Spleen (tissue), 11 donors: Measurements from ENCODE around the gene ATG7. TPM values are rescaled to one million over a fixed set of nuclear protein-coding genes. Genes with fewer than 3 reads are reported as not detected.

Experiments used
- DNase-seq: peaks from one replicate; pipeline ENCODE4 v3.0.0-alpha.2; 2020
- H3K27ac ChIP-seq, 8 donors: fragments of 200-600 bp; sonication (generic) in 7 of 8; 1 replicate in 4 of 8; 2 replicates in 4 of 8; pipeline versions ENCODE4 v1.5.0 to v1.8.0; 2016 to 2021; ENCODE audit warnings: inconsistent platforms in 4 of 8, mild to moderate bottlenecking in 4 of 8, moderate library complexity in 1 of 8
- H3K27me3 ChIP-seq, 7 donors: fragments of 200-600 bp; sonication (generic) in 6 of 7; replicated peaks in 1 of 7; 1 replicate in 4 of 7; 2 replicates in 3 of 7; pipeline versions ENCODE4 v1.5.0 to v1.8.0; 2016 to 2021; ENCODE audit warnings: inconsistent platforms in 3 of 7, mild to moderate bottlenecking in 1 of 7
- H3K36me3 ChIP-seq, 6 donors: fragments of 200-600 bp; sonication (generic) in 5 of 6; 1 replicate in 4 of 6; 2 replicates in 2 of 6; pipeline versions ENCODE4 v1.5.0 to v1.8.0; 2016 to 2021; ENCODE audit warnings: inconsistent platforms in 2 of 6
- H3K4me1 ChIP-seq, 6 donors: fragments of 200-600 bp; sonication (generic) in 5 of 6; 1 replicate in 3 of 6; 2 replicates in 3 of 6; pipeline versions ENCODE4 v1.5.0 to v1.8.0; 2016 to 2021; ENCODE audit warnings: inconsistent platforms in 3 of 6
- H3K4me3 ChIP-seq, 8 donors: fragments of 200-600 bp; sonication (generic) in 7 of 8; 1 replicate in 4 of 8; 2 replicates in 4 of 8; pipeline versions ENCODE4 v1.5.0 to v1.8.0; 2016 to 2021; ENCODE audit warnings: inconsistent platforms in 4 of 8, mild to moderate bottlenecking in 4 of 8, moderate library complexity in 2 of 8
- H3K9me3 ChIP-seq, 8 donors: fragments of 200-600 bp; sonication (generic) in 7 of 8; 1 replicate in 4 of 8; 2 replicates in 4 of 8; pipeline versions ENCODE4 v1.5.0 to v1.8.0; 2016 to 2021; ENCODE audit warnings: inconsistent platforms in 4 of 8
- CTCF ChIP-seq, 11 experiments: fragments of 200-600 bp in 7 of 11; fragments of 450-650 bp in 4 of 11; sonication (generic) in 4 of 11; IDR thresholded peaks in 8 of 11; conservative IDR thresholded peaks in 3 of 11; 1 replicate in 7 of 11; 2 replicates in 4 of 11; pipeline versions ENCODE4 v1.4.0 to v1.8.0; 2016 to 2021; ENCODE audit warnings: antibody characterized with exemption in 11 of 11, inconsistent platforms in 4 of 11, mild to moderate bottlenecking in 1 of 11
- POLR2A ChIP-seq, 3 donors: fragments of 450-650 bp; IDR thresholded peaks; one replicate each; pipeline ENCODE4 v1.5.1; 2017; ENCODE audit warnings: antibody characterized with exemption in 3 of 3, mild to moderate bottlenecking in 1 of 3
- POLR2AphosphoS5 ChIP-seq, 3 donors: sonication (generic); formaldehyde crosslinking; IDR thresholded peaks; one replicate each; pipeline ENCODE4 v1.5.1; 2017; ENCODE audit warnings: antibody characterized with exemption in 3 of 3
- WGBS, 5 donors: extraction: QIAGEN DNeasy Blood & Tissue Kit in 3 of 5; methylation state at CpG; one replicate each; pipeline versions ENCODE4 v1.1.5 to v1.1.7; 2013 to 2018; 5-methylcytosine and 5-hydroxymethylcytosine counted together
- intact Hi-C: fragments of 100-400 bp; cut with DNase I; formaldehyde crosslinking; loops from one replicate; pipeline ENCODE4 v1.15.0; 2023; ENCODE audit warnings: low total_unique reads
- polyA plus RNA-seq, 3 donors: library from polyadenylated mRNA; stranded (reverse); fragments of 200-250 nt; gene quantifications; one replicate each; pipeline ENCODE4 v1.2.1, GENCODE V29; 2013
- total RNA-seq, 7 donors: library from RNA; depleted of rRNA in 3 of 7; stranded (reverse); fragments of >200 nt in 3 of 7; fragmentation: NEBNext Ultra II Directional in 4 of 7; extraction: Animal tissue kit (Norgen Biotek cat#: 25700) in 4 of 7; gene quantifications; one replicate each; pipeline versions ENCODE4 v1.1.0 to v1.2.1, GENCODE V29; 2016 to 2021
- donor health status: healthy with polysubstance abuse.
- donor health status: DM: no; HTN: no; CAD: no; lungs with moderate emphysema.
- donor health status: DM: no; HTN: no; CAD: no.
- donor health status: Bipolar disorder and iron deficiency.
- donor health status: healthy.
- donor health status: DM: no; HTN: no; CAD: no.
- donor health status: DM: yes; HTN: yes; CAD: no.

Gene ATG7
- total and polyA plus RNA-seq, 10 donors: 7.5 to 114 (median 77.1) TPM

- Histone ChIP-seq H3K4me1 (peaks cover 9 to 38% (median 14%) of the 10 kb centered on the region in 6 donors), H3K27ac (peak overlapping the region in 3 of 8 donors; percentile 5 to 62 (median 31)), H3K36me3 (peaks cover 0 to 95% (median 22%) of the 10 kb centered on the region in 6 donors), H3K4me3 (no peak overlapping the region), H3K27me3 (no peaks in the 10 kb centered on the region), H3K9me3 (no peaks in the 10 kb centered on the region)
- TF ChIP-seq CTCF (IDR thresholded peaks at IDR 0.05 in 8 of 11, conservative IDR thresholded peaks at IDR 0.05 in 3 of 11): no peak
- DNase-seq: no peak
- intact Hi-C loops: no loop called here
- WGBS, 5 donors: 65 to 94% (median 88%) methylated on average over 3 of the region's 3 CpGs
These were observed 98.0 kb downstream of the ATG7 start for GRCh38 chr3:11370191-11370590.

- intact Hi-C loops: no loop called here
- H3K36me3 ChIP-seq: peaks cover 0 to 95% (median 15%) of the 10 kb centered on the region in 6 donors
- no peak for DNase-seq
- TF ChIP-seq POLR2AphosphoS5 (IDR thresholded peaks at IDR 0.05) (peak in 1 of 3 donors; percentile 17), CTCF (IDR thresholded peaks at IDR 0.05 in 8 of 11, conservative IDR thresholded peaks at IDR 0.05 in 3 of 11) (no peak)
- 75 to 87% (median 79%) methylated on average over 4 of the region's 4 CpGs for WGBS, 5 donors
- peaks cover 9 to 38% (median 14%) of the 10 kb centered on the region in 6 donors for H3K4me1 ChIP-seq
- no peaks in the 10 kb centered on the region for H3K27me3 ChIP-seq
- H3K27ac ChIP-seq: peak overlapping the region in 5 of 8 donors; percentile 5 to 62 (median 31)
- H3K4me3 ChIP-seq: no peak overlapping the region
- no peaks in the 10 kb centered on the region for H3K9me3 ChIP-seq
These were observed 98.8 kb downstream of the ATG7 start for GRCh38 chr3:11370966-11371365.

GRCh38 chr3:11371747-11372146, 99.5 kb downstream of the ATG7 start:
- H3K9me3 ChIP-seq: no peaks in the 10 kb centered on the region
- H3K27ac ChIP-seq: peak overlapping the region in 3 of 8 donors; percentile 5 to 62 (median 51)
- peaks cover 0 to 95% (median 11%) of the 10 kb centered on the region in 6 donors for H3K36me3 ChIP-seq
- H3K4me1 ChIP-seq: peaks cover 5 to 32% (median 13%) of the 10 kb centered on the region in 6 donors
- no peak for DNase-seq
- intact Hi-C loops: no loop called here
- no peak overlapping the region for H3K4me3 ChIP-seq
- 95 to 97% (median 96%) methylated on average over 10 of the region's 10 CpGs for WGBS, 5 donors
- no peaks in the 10 kb centered on the region for H3K27me3 ChIP-seq
- TF ChIP-seq POLR2AphosphoS5 (IDR thresholded peaks at IDR 0.05) (no peak), CTCF (IDR thresholded peaks at IDR 0.05 in 8 of 11, conservative IDR thresholded peaks at IDR 0.05 in 3 of 11) (no peak), POLR2A (IDR thresholded peaks at IDR 0.05) (no peak)

- intact Hi-C loops: no loop called here
- WGBS, 5 donors: 57 to 66% (median 62%) methylated on average over 4 of the region's 4 CpGs
- Histone ChIP-seq H3K36me3 (peaks cover 0 to 97% (median 10%) of the 10 kb centered on the region in 6 donors), H3K27ac (no peak overlapping the region), H3K4me3 (no peak overlapping the region), H3K27me3 (no peaks in the 10 kb centered on the region), H3K9me3 (no peaks in the 10 kb centered on the region), H3K4me1 (peaks cover 0 to 17% (median 5%) of the 10 kb centered on the region in 6 donors)
- TF ChIP-seq CTCF (IDR thresholded peaks at IDR 0.05 in 8 of 11, conservative IDR thresholded peaks at IDR 0.05 in 3 of 11): no peak
- TF ChIP-seq POLR2AphosphoS5 (IDR thresholded peaks at IDR 0.05): no peak
- no peak for TF ChIP-seq POLR2A (IDR thresholded peaks at IDR 0.05)
- no peak for DNase-seq
These were observed 101.0 kb downstream of the ATG7 start for GRCh38 chr3:11373235-11373634.
